K562 (cell line): ENCODE results near the gene FBP1. TPM values are rescaled to one million over a fixed set of nuclear protein-coding genes. Genes with fewer than 3 reads are reported as not detected.

Source experiments
- BCOR ChIP-seq: fragments of 450-650 bp; IDR thresholded peaks from 2 replicates; pipeline ENCODE4 v1.6.1; 2016
- CCNT2 ChIP-seq: IDR thresholded peaks from 2 replicates; pipeline ENCODE4 v1.6.1; 2011; ENCODE audit warnings: borderline replicate concordance, low read depth, mild to moderate bottlenecking, moderate library complexity, mixed read lengths, low read length; ENCODE audit not compliant: insufficient read length; ENCODE audit errors: extremely low read depth
- GTF2F1 ChIP-seq: IDR thresholded peaks from 2 replicates; pipeline ENCODE4 v1.6.1; 2011; ENCODE audit warnings: low read depth, low read length, improper control_type of control experiment
- HMG20A ChIP-seq: fragments of 450-650 bp; formaldehyde crosslinking; conservative IDR thresholded peaks from 2 replicates; pipeline ENCODE4 v1.4.0; 2020; ENCODE audit warnings: mild to moderate bottlenecking, mixed read lengths
- HMG20B ChIP-seq: fragments of 250-450 bp; sonication (Bioruptor Pico); IDR thresholded peaks from 2 replicates; pipeline ENCODE4 v1.5.0; 2021; ENCODE audit warnings: mild to moderate bottlenecking
- MIER1 ChIP-seq: fragments of 450-650 bp; IDR thresholded peaks from 2 replicates; pipeline ENCODE4 v1.6.1; 2016; ENCODE audit warnings: antibody characterized with exemption, mild to moderate bottlenecking, low read depth
- NCOA6 ChIP-seq: fragments of 450-650 bp; IDR thresholded peaks from 2 replicates; pipeline ENCODE4 v1.6.1; 2017; ENCODE audit warnings: mild to moderate bottlenecking
- NR4A1 ChIP-seq, 2 experiments: fragments of 250-450 bp in 1 of 2; fragments of 450-650 bp in 1 of 2; sonication (Bioruptor Pico) in 1 of 2; IDR thresholded peaks; 2 replicates each; pipeline versions ENCODE4 v1.4.0 to v1.6.1; 2016 to 2020; ENCODE audit warnings: mild to moderate bottlenecking in 2 of 2, missing compliant biosample characterization in 1 of 2, missing genetic modification characterization in 1 of 2, moderate library complexity in 1 of 2
- PPARD ChIP-seq: fragments of 250-450 bp; sonication (Bioruptor Pico); IDR thresholded peaks from 2 replicates; pipeline ENCODE4 v1.8.0; 2022; ENCODE audit warnings: inconsistent platforms, mild to moderate bottlenecking, moderate library complexity
- PTTG1 ChIP-seq: fragments of 450-650 bp; IDR thresholded peaks from 2 replicates; pipeline ENCODE4 v1.6.1; 2016; ENCODE audit warnings: low read depth, mild to moderate bottlenecking, missing genetic modification characterization, missing compliant biosample characterization
- SAP30 ChIP-seq: fragments of 200-600 bp; sonication (generic); IDR thresholded peaks from 2 replicates; pipeline ENCODE4 v1.6.1; 2012; ENCODE audit warnings: borderline replicate concordance, low read depth, mild to moderate bottlenecking, moderate library complexity, low read length, control low read depth, inconsistent platforms; ENCODE audit not compliant: insufficient read depth, poor library complexity, severe bottlenecking
- USF2 ChIP-seq: sonication (generic); formaldehyde crosslinking; IDR thresholded peaks from 2 replicates; pipeline ENCODE4 v1.5.0; 2020; ENCODE audit warnings: missing genetic modification reagents
- polyA plus RNA-seq, 8 experiments: library from polyadenylated mRNA; depleted of rRNA in 4 of 8; stranded (reverse) in 5 of 8; unstranded in 3 of 8; fragments of >200 nt; fragmentation: Nextera tagmentation in 2 of 8; fragmentation: Illumina TruSeq in 1 of 8; extraction: Ambion mirVana in 2 of 8; extraction: Trizol in 1 of 8; gene quantifications; 2 replicates each; pipeline versions ENCODE4 v1.2.1 to v1.2.3, GENCODE V29; 2011 to 2014; ENCODE audit warnings: inconsistent platforms in 1 of 8, missing spikeins in 1 of 8
- total RNA-seq, 7 experiments: library from RNA; depleted of rRNA in 6 of 7; stranded (reverse); fragments of >200 nt in 6 of 7; fragmentation: Illumina TruSeq in 2 of 7; extraction: Trizol in 2 of 7; gene quantifications; 2 replicates each; pipeline versions ENCODE4 v1.2.1 to v1.2.3, GENCODE V29; 2011 to 2021; ENCODE audit warnings: low replicate concordance in 1 of 7

Gene FBP1
- total and polyA plus RNA-seq, 9 of the 15 experiments (the other 6 are each of a cell fraction or from before 2014, with no cell fraction given): 0.24 TPM; not detected in 8

GRCh38 chr9:94668928-94669729 lies 29.8 kb upstream of the FBP1 start (continued):
- TF ChIP-seq HMG20B (no peak), USF2 (CRISPR knock-in tag) (no peak), PTTG1 (tag) (no peak), NCOA6 (no peak), CCNT2 (peak; percentile 43), BCOR (no peak; the same call in none of the 2 replicates), MIER1 (no peak), NR4A1 (CRISPR knock-in tag; IDR thresholded peaks at IDR 0.05) (no peak), NR4A1 (tag; IDR thresholded peaks at IDR 0.05) (no peak), PPARD (CRISPR knock-in tag) (no peak), GTF2F1 (no peak), SAP30 (no peak), HMG20A (CRISPR knock-in tag) (no peak)
